Stimulated activated naive CD8-positive, alpha-beta T cell treated with anti-CD3 and anti-CD28 coated beads, Interleukin-15, Interleukin-2, amounts not matched to agents 100 ng/mL and 50 ng/mL, for 24 hours (primary cell): ENCODE measurements around the gene ZNF598.

Experiments used
- H3K27ac Mint-ChIP-seq: one replicate; pipeline ENCODE4 v1.8.0; 2021; ENCODE audit warnings: mild to moderate bottlenecking, mixed read lengths
- H3K27me3 Mint-ChIP-seq: one replicate; pipeline ENCODE4 v1.8.0; 2021; ENCODE audit warnings: mixed read lengths
- H3K36me3 Mint-ChIP-seq: one replicate; pipeline ENCODE4 v1.8.0; 2021; ENCODE audit warnings: low read depth, mixed read lengths
- H3K4me1 Mint-ChIP-seq: one replicate; pipeline ENCODE4 v1.8.0; 2021; ENCODE audit warnings: low read depth, mixed read lengths
- H3K4me3 Mint-ChIP-seq: one replicate; pipeline ENCODE4 v1.8.0; 2021; ENCODE audit warnings: mild to moderate bottlenecking, mixed read lengths
- H3K9me3 Mint-ChIP-seq: one replicate; pipeline ENCODE4 v1.8.0; 2021; ENCODE audit warnings: mixed read lengths

The ZNF598 gene

GRCh38 chr16:2008631-2009163, 924 bp downstream of the ZNF598 start:
- Mint-ChIP-seq H3K36me3 (peaks cover 19% of the 10 kb centered on the region), H3K27ac (peak overlapping the region; percentile 96), H3K4me1 (peaks cover 46% of the 10 kb centered on the region), H3K27me3 (no peaks in the 10 kb centered on the region), H3K9me3 (no peaks in the 10 kb centered on the region), H3K4me3 (peak overlapping the region; percentile 98)

GRCh38 chr16:2008009-2008526, 1.6 kb downstream of the ZNF598 start:
- Mint-ChIP-seq H3K36me3 (peaks cover 19% of the 10 kb centered on the region), H3K9me3 (no peaks in the 10 kb centered on the region), H3K4me1 (peaks cover 46% of the 10 kb centered on the region), H3K4me3 (peak overlapping the region; percentile 98), H3K27ac (peak overlapping the region; percentile 96), H3K27me3 (no peaks in the 10 kb centered on the region)

- H3K4me1 Mint-ChIP-seq, result peaks cover 46% of the 10 kb centered on the region
- H3K4me3 Mint-ChIP-seq, result peak overlapping the region; percentile 98
- H3K36me3 Mint-ChIP-seq, result peaks cover 22% of the 10 kb centered on the region
- no peaks in the 10 kb centered on the region for H3K9me3 Mint-ChIP-seq
- H3K27ac Mint-ChIP-seq, result peak overlapping the region; percentile 96
- H3K27me3 Mint-ChIP-seq, result no peaks in the 10 kb centered on the region
Observed at GRCh38 chr16:2007081-2007836, 2.4 kb downstream of the ZNF598 start.

GRCh38 chr16:2006317-2006716, 3.3 kb downstream of the ZNF598 start:
- Mint-ChIP-seq H3K4me1 (peaks cover 46% of the 10 kb centered on the region), H3K9me3 (no peaks in the 10 kb centered on the region), H3K27me3 (no peaks in the 10 kb centered on the region), H3K4me3 (peak overlapping the region; percentile 54), H3K27ac (peak overlapping the region; percentile 61), H3K36me3 (peaks cover 24% of the 10 kb centered on the region)

- Mint-ChIP-seq H3K27ac (no peak overlapping the region), H3K4me1 (peaks cover 45% of the 10 kb centered on the region), H3K36me3 (peaks cover 28% of the 10 kb centered on the region), H3K27me3 (no peaks in the 10 kb centered on the region), H3K9me3 (no peaks in the 10 kb centered on the region), H3K4me3 (peak overlapping the region; percentile 54)
Observed at GRCh38 chr16:2005646-2006045, 4.0 kb downstream of the ZNF598 start.

- Mint-ChIP-seq H3K9me3 (no peaks in the 10 kb centered on the region), H3K4me3 (no peak overlapping the region), H3K36me3 (peaks cover 28% of the 10 kb centered on the region), H3K4me1 (peaks cover 40% of the 10 kb centered on the region), H3K27me3 (no peaks in the 10 kb centered on the region), H3K27ac (no peak overlapping the region)
Observed at GRCh38 chr16:2004795-2005517, 4.7 kb downstream of the ZNF598 start.

- Mint-ChIP-seq H3K4me3 (no peak overlapping the region), H3K27ac (no peak overlapping the region), H3K36me3 (peaks cover 28% of the 10 kb centered on the region), H3K27me3 (no peaks in the 10 kb centered on the region), H3K9me3 (no peaks in the 10 kb centered on the region), H3K4me1 (peaks cover 40% of the 10 kb centered on the region)
Observed at GRCh38 chr16:2003827-2004641, 5.6 kb downstream of the ZNF598 start.

GRCh38 chr16:2003231-2003826, 6.3 kb downstream of the ZNF598 start:
- H3K4me3 Mint-ChIP-seq, result no peak overlapping the region
- H3K9me3 Mint-ChIP-seq, result no peaks in the 10 kb centered on the region
- H3K27me3 Mint-ChIP-seq, result no peaks in the 10 kb centered on the region
- peaks cover 23% of the 10 kb centered on the region for H3K36me3 Mint-ChIP-seq
- peaks cover 34% of the 10 kb centered on the region for H3K4me1 Mint-ChIP-seq
- H3K27ac Mint-ChIP-seq, result no peak overlapping the region

GRCh38 chr16:2002406-2003230, 7.0 kb downstream of the ZNF598 start:
- Mint-ChIP-seq H3K9me3 (no peaks in the 10 kb centered on the region), H3K27me3 (no peaks in the 10 kb centered on the region), H3K4me1 (peaks cover 27% of the 10 kb centered on the region), H3K4me3 (no peak overlapping the region), H3K36me3 (peaks cover 21% of the 10 kb centered on the region), H3K27ac (no peak overlapping the region)

GRCh38 chr16:2001456-2002355, 7.9 kb downstream of the ZNF598 start:
- Mint-ChIP-seq H3K27me3 (no peaks in the 10 kb centered on the region), H3K4me1 (peaks cover 23% of the 10 kb centered on the region), H3K36me3 (peaks cover 24% of the 10 kb centered on the region), H3K27ac (no peak overlapping the region), H3K4me3 (no peak overlapping the region), H3K9me3 (no peaks in the 10 kb centered on the region)

GRCh38 chr16:2001035-2001434, 8.6 kb downstream of the ZNF598 start:
- no peaks in the 10 kb centered on the region for H3K9me3 Mint-ChIP-seq
- H3K27ac Mint-ChIP-seq, result no peak overlapping the region
- H3K4me1 Mint-ChIP-seq, result peaks cover 21% of the 10 kb centered on the region
- peaks cover 23% of the 10 kb centered on the region for H3K36me3 Mint-ChIP-seq
- no peak overlapping the region for H3K4me3 Mint-ChIP-seq
- no peaks in the 10 kb centered on the region for H3K27me3 Mint-ChIP-seq

- Mint-ChIP-seq H3K4me3 (no peak overlapping the region), H3K36me3 (peaks cover 25% of the 10 kb centered on the region), H3K27ac (no peak overlapping the region), H3K27me3 (no peaks in the 10 kb centered on the region), H3K9me3 (no peaks in the 10 kb centered on the region), H3K4me1 (peaks cover 10% of the 10 kb centered on the region)
Observed at GRCh38 chr16:1999866-2000514, 9.6 kb downstream of the ZNF598 start.
